ENCODE results near the gene PACC1. TPM values are rescaled to one million over a fixed set of nuclear protein-coding genes. Genes with fewer than 3 reads are reported as not detected.
A peak's percentile ranks its signal among the peaks of the same experiment; 100 is the strongest.

PACC1 gene
- total RNA-seq = 10 to 100 TPM; 35.2 to 54.4 TPM
- polyA plus RNA-seq (ENCODE audit: insufficient read length in 2 of 2) = 10 to 100 TPM; 67.3 to 79.7 TPM
- long read RNA-seq, donor 1, transcript TMEM206-201 (8 exons, 2,475 nt) = major isoform, 26 of 33 reads
- long read RNA-seq, donor 1, partial matches to known transcripts = 5 of 33 reads
- long read RNA-seq, donor 1, other reads (novel, unspliced or antisense) = 0 of 33 reads
- long read RNA-seq, donor 2, transcript TMEM206-201 (8 exons, 2,475 nt) = major isoform, 8 of 8 reads
- long read RNA-seq, donor 2, partial matches to known transcripts = 0 of 8 reads
- long read RNA-seq, donor 2, other reads (novel, unspliced or antisense) = 0 of 8 reads
- long read RNA-seq, donor 3, transcript TMEM206-201 (8 exons, 2,475 nt) = major isoform, 8 of 8 reads
- long read RNA-seq, donor 3, partial matches to known transcripts = 0 of 8 reads
- long read RNA-seq, donor 3, other reads (novel, unspliced or antisense) = 0 of 8 reads
- long read RNA-seq, donor 4 = 0 reads

DNA sequence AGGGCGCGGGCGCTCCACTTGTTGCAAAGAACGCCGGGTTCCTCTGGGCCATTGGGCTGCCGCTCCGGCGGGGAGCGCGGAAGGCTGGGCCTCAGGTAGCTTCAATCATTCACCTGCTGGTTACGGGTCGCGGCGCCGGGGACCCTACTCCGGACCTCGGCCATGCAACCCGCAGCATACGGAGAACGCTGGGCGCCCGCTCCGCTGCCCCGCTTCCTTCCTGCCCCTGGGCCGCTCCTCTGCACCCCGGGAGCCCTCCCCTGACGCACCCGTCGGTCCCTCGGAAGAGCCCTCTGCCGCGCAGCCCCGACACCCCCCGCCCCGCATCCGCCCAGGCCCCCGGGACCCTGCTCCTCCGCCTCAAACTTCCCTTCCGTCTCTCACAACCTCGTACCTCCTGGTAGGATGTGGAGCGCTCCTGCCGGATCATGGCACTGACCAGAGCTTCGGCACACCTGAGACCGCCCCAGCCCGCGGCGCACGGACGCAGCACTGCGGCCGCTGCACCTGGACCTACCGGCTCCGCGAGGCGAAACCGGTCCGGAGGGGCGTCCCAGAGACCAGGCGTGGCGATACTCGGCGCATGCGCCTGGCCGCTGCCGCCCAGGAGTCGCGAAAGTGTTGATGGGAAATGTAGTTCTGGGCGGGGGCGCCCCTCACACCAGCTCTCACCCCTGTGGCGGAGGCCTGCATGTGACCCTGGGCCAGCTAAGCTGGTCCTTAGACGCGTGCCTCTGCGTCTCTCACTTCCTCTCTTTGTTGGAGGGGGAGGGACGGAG lies at the start of gene PACC1:
Gene PACC1 (minus strand): TSS at position 559 of the 779 bp plus-strand sequence. CDS start 129 bp downstream, at position 430.
- under 1% methylated on average over 74 of the region's 74 CpGs for WGBS (ENCODE audit: insufficient coverage)
- Histone ChIP-seq H3K4me1 (ENCODE audit: control insufficient read depth, insufficient read depth, low read length) (peaks cover 20% of the 10 kb centered on the region), H3K27ac (ENCODE audit: low read depth, low read length) (peak within 1 kb of the TSS; percentile 72), H3K4me3 (ENCODE audit: low read depth, low read length) (peak within 1 kb of the TSS; percentile 82), H3K27me3 (ENCODE audit: control insufficient read depth, insufficient read depth, low read length) (no peaks in the 10 kb centered on the region), H3K9me3 (ENCODE audit: control insufficient read depth, insufficient read depth, low read length) (no peaks in the 10 kb centered on the region), H3K36me3 (ENCODE audit: control insufficient read depth, insufficient read depth, low read length) (peaks cover 16% of the 10 kb centered on the region)
- DNase-seq (ENCODE audit: low read depth in 4 of 6, low spot score in 6 of 6) = peak; percentile 72 to 97 (median 82)

DNA sequence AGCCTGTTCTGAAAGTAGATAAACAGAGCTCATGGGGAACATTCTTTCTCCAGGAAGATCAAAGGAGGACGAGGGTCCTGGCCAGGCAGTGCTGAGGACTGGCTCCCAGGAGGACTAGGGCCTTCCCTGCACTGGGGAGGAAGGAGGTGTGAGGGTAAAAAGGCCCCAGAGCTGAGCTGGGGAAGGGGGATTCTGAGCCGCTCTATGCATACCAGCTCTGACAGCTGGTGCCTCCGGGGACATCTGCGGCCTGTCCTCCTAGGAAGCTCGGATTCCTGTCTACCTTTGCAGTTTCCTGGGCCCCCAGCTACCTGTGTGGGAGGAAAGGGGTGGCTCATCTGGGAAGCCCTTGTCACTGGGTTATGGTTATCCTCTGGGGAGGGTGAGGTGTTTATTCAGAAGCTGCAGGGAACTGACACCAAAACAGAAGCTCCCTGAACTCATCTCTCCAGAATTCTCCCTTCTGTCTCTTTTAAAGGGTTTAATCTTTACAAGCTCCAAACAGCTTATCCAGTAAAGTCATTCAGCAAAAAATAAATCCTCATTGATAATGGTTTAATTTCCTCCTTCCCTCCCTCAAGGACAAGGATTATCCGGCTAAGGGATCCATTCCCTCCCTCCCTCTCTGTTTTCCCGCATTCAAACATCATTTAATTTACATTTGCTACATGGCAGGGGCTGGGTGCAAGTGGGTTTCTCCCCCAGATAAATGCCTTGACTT lies 49.0 kb upstream of the PACC1 start:
- Histone ChIP-seq H3K36me3 (ENCODE audit: control insufficient read depth, insufficient read depth, low read length) (no peaks in the 10 kb centered on the region), H3K27me3 (ENCODE audit: control insufficient read depth, insufficient read depth, low read length) (no peaks in the 10 kb centered on the region), H3K4me3 (ENCODE audit: low read depth, low read length) (no peak overlapping the region), H3K27ac (ENCODE audit: low read depth, low read length) (no peak overlapping the region), H3K4me1 (ENCODE audit: control insufficient read depth, insufficient read depth, low read length) (peaks cover 7% of the 10 kb centered on the region), H3K9me3 (ENCODE audit: control insufficient read depth, insufficient read depth, low read length) (no peaks in the 10 kb centered on the region)
- WGBS (ENCODE audit: insufficient coverage) = 66% methylated on average over 5 of the region's 7 CpGs
- DNase-seq (ENCODE audit: low read depth in 4 of 6, low spot score in 6 of 6) = no peak

GRCh38 chr1:212461916-212462660 lies 47.4 kb upstream of the PACC1 start:
- Histone ChIP-seq H3K36me3 (ENCODE audit: control insufficient read depth, insufficient read depth, low read length) (no peaks in the 10 kb centered on the region), H3K27me3 (ENCODE audit: control insufficient read depth, insufficient read depth, low read length) (no peaks in the 10 kb centered on the region), H3K27ac (ENCODE audit: low read depth, low read length) (no peak overlapping the region), H3K9me3 (ENCODE audit: control insufficient read depth, insufficient read depth, low read length) (no peaks in the 10 kb centered on the region), H3K4me1 (ENCODE audit: control insufficient read depth, insufficient read depth, low read length) (peaks cover 7% of the 10 kb centered on the region), H3K4me3 (ENCODE audit: low read depth, low read length) (no peak overlapping the region)
- DNase-seq (ENCODE audit: low read depth in 4 of 6, low spot score in 6 of 6) = no peak
- 61% methylated on average over 9 of the region's 13 CpGs for WGBS (ENCODE audit: insufficient coverage)

GRCh38 chr1:212460376-212460775 lies 45.7 kb upstream of the PACC1 start:
- Histone ChIP-seq H3K36me3 (ENCODE audit: control insufficient read depth, insufficient read depth, low read length) (no peaks in the 10 kb centered on the region), H3K27ac (ENCODE audit: low read depth, low read length) (no peak overlapping the region), H3K4me3 (ENCODE audit: low read depth, low read length) (no peak overlapping the region), H3K4me1 (ENCODE audit: control insufficient read depth, insufficient read depth, low read length) (peaks cover 13% of the 10 kb centered on the region), H3K9me3 (ENCODE audit: control insufficient read depth, insufficient read depth, low read length) (no peaks in the 10 kb centered on the region), H3K27me3 (ENCODE audit: control insufficient read depth, insufficient read depth, low read length) (no peaks in the 10 kb centered on the region)
- WGBS (ENCODE audit: insufficient coverage) = 86% methylated on average over 8 of the region's 9 CpGs
- DNase-seq (ENCODE audit: low read depth in 4 of 6, low spot score in 6 of 6) = no peak

GRCh38 chr1:212459656-212460055 lies 45.0 kb upstream of the PACC1 start:
- no peak overlapping the region for H3K27ac ChIP-seq (ENCODE audit: low read depth, low read length)
- H3K4me3 ChIP-seq (ENCODE audit: low read depth, low read length) = no peak overlapping the region
- H3K4me1 ChIP-seq (ENCODE audit: control insufficient read depth, insufficient read depth, low read length) = peaks cover 13% of the 10 kb centered on the region
- 38% methylated on average over 3 of the region's 5 CpGs for WGBS (ENCODE audit: insufficient coverage)
- DNase-seq (ENCODE audit: low read depth in 4 of 6, low spot score in 6 of 6) = no peak
- no peaks in the 10 kb centered on the region for H3K9me3 ChIP-seq (ENCODE audit: control insufficient read depth, insufficient read depth, low read length)
- H3K36me3 ChIP-seq (ENCODE audit: control insufficient read depth, insufficient read depth, low read length) = peaks cover 2% of the 10 kb centered on the region
- no peaks in the 10 kb centered on the region for H3K27me3 ChIP-seq (ENCODE audit: control insufficient read depth, insufficient read depth, low read length)

DNA sequence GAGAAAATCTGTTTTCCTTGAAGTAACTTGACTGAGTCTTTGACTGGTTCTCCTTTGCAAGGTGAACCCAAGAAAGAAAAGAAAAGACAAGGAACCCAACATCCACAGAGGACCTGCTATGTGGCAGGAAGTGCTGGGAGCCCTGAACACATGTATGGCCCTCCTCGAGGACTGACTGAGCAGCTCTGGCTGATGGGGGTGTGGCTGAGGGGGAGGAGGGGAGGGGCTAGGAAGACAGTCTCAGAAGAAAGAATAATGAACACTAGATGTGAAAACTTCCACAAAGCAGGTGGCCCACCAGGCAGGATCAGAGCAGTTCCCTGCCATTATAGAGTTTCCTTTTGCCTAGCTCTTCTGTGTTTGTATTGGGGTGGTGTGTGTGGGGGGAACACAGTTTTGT lies 44.1 kb upstream of the PACC1 start:
- DNase-seq (ENCODE audit: low read depth in 4 of 6, low spot score in 6 of 6) = no peak
- H3K36me3 ChIP-seq (ENCODE audit: control insufficient read depth, insufficient read depth, low read length) = peaks cover 2% of the 10 kb centered on the region
- no CpG with 5 or more reads among the region's 1 CpG for WGBS (ENCODE audit: insufficient coverage)
- no peak overlapping the region for H3K4me3 ChIP-seq (ENCODE audit: low read depth, low read length)
- H3K9me3 ChIP-seq (ENCODE audit: control insufficient read depth, insufficient read depth, low read length) = no peaks in the 10 kb centered on the region
- H3K4me1 ChIP-seq (ENCODE audit: control insufficient read depth, insufficient read depth, low read length) = peaks cover 14% of the 10 kb centered on the region
- no peak overlapping the region for H3K27ac ChIP-seq (ENCODE audit: low read depth, low read length)
- H3K27me3 ChIP-seq (ENCODE audit: control insufficient read depth, insufficient read depth, low read length) = no peaks in the 10 kb centered on the region

DNA sequence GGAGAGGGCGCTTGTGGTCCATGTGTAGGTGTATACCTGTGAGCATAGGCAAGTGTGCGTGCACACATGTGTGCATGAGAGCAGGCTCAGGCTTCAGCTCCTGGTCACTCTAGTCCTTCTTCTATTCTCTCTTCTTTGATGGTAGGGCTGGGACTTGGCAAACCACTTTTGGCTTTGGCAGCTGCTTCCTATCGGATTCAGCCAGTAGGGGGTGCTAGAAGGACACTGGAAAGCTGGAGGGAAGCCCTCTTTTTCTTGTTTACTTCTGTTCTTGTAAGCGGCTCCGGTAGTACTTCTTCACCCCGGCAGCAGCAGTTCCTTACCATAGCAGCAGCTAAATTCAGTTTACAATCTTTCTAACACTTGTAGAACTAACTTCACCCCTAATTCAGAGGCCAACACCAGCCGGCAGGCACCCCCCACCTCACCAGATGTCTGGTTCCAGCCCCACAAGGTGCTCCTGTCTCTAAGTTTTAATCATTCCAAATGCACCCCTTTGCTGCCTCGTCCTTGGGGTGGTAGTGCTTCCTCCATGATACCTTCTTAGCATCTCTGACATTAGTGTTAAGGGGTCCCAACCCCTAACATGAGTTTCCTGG lies 43.2 kb upstream of the PACC1 start:
- peak in 3 of 6 donors; percentile 26 to 79 (median 59) for DNase-seq (ENCODE audit: low read depth in 4 of 6, low spot score in 6 of 6)
- WGBS (ENCODE audit: insufficient coverage) = 30% methylated on average over 7 of the region's 8 CpGs
- H3K27ac ChIP-seq (ENCODE audit: low read depth, low read length) = no peak overlapping the region

GRCh38 chr1:212455803-212456528 lies 41.3 kb upstream of the PACC1 start:
- DNase-seq (ENCODE audit: low read depth in 4 of 6, low spot score in 6 of 6) = peak in 5 of 6 donors; percentile 51 to 92 (median 73)
- H3K27ac ChIP-seq (ENCODE audit: low read depth, low read length) = no peak overlapping the region
- peaks cover 2% of the 10 kb centered on the region for H3K36me3 ChIP-seq (ENCODE audit: control insufficient read depth, insufficient read depth, low read length)
- no peak overlapping the region for H3K4me3 ChIP-seq (ENCODE audit: low read depth, low read length)
- H3K9me3 ChIP-seq (ENCODE audit: control insufficient read depth, insufficient read depth, low read length) = no peaks in the 10 kb centered on the region
- peaks cover 24% of the 10 kb centered on the region for H3K4me1 ChIP-seq (ENCODE audit: control insufficient read depth, insufficient read depth, low read length)
- H3K27me3 ChIP-seq (ENCODE audit: control insufficient read depth, insufficient read depth, low read length) = no peaks in the 10 kb centered on the region
- WGBS (ENCODE audit: insufficient coverage) = 23% methylated on average over 7 of the region's 10 CpGs

More for the DNA sequence above, 43.2 kb upstream of the PACC1 start:
- H3K9me3 ChIP-seq (ENCODE audit: control insufficient read depth, insufficient read depth, low read length) = no peaks in the 10 kb centered on the region
- H3K4me3 ChIP-seq (ENCODE audit: low read depth, low read length) = no peak overlapping the region
- no peaks in the 10 kb centered on the region for H3K27me3 ChIP-seq (ENCODE audit: control insufficient read depth, insufficient read depth, low read length)
- peaks cover 23% of the 10 kb centered on the region for H3K4me1 ChIP-seq (ENCODE audit: control insufficient read depth, insufficient read depth, low read length)
- H3K36me3 ChIP-seq (ENCODE audit: control insufficient read depth, insufficient read depth, low read length) = peaks cover 2% of the 10 kb centered on the region

All from spinal cord (tissue), 10 donors.